Memory B cell (primary cell): ENCODE measurements around the gene LLGL2.
"Not testable (repeated sequence)": the region's sequence is repeated elsewhere in the genome, so short reads cannot be mapped to it uniquely, and the experiment has no call there.

Experiments
- ATAC-seq: fragments of 150-1000 bp; cut with Tn5 transposase; 2 replicates; pipeline ENCODE4 v1.10.0; 2021; ENCODE audit warnings: low read depth, mild to moderate bottlenecking, moderate library complexity
- DNase-seq, 2 donors: peaks; one replicate each; pipeline ENCODE4 v3.0.0; 2022; ENCODE audit warnings: low spot score in 2 of 2
- H3K27ac Mint-ChIP-seq: one replicate; pipeline ENCODE4 v1.8.0; 2022; ENCODE audit warnings: mild to moderate bottlenecking, moderate library complexity, mixed read lengths
- H3K27me3 Mint-ChIP-seq: one replicate; pipeline ENCODE4 v1.8.0; 2022; ENCODE audit warnings: mixed read lengths
- H3K36me3 Mint-ChIP-seq: one replicate; pipeline ENCODE4 v1.8.0; 2022; ENCODE audit warnings: mild to moderate bottlenecking, mixed read lengths
- H3K4me1 Mint-ChIP-seq: one replicate; pipeline ENCODE4 v1.8.0; 2022; ENCODE audit warnings: mixed read lengths
- H3K4me3 Mint-ChIP-seq: one replicate; pipeline ENCODE4 v1.8.0; 2022; ENCODE audit warnings: mild to moderate bottlenecking, moderate library complexity, mixed read lengths
- H3K9me3 Mint-ChIP-seq: one replicate; pipeline ENCODE4 v1.8.0; 2022; ENCODE audit warnings: mixed read lengths

Gene LLGL2

GRCh38 chr17:75524970-75525805 is at the start of gene LLGL2:
TSS of gene LLGL2 (plus strand) at chr17:75525697. CDS start at chr17:75543427, 17,730 bp downstream.
- no peaks in the 10 kb centered on the region for H3K27me3 Mint-ChIP-seq
- peak; percentile 92 for ATAC-seq
- peak within 1 kb of the TSS; percentile 77 for H3K4me3 Mint-ChIP-seq
- DNase-seq, result peak; percentile 78 to 83
- H3K27ac Mint-ChIP-seq, result no peak within 1 kb of the TSS
- H3K4me1 Mint-ChIP-seq, result peaks cover 3% of the 10 kb centered on the region
- no peaks in the 10 kb centered on the region for H3K36me3 Mint-ChIP-seq
- no peaks in the 10 kb centered on the region for H3K9me3 Mint-ChIP-seq

GRCh38 chr17:75475851-75476250 is 49.6 kb upstream of the LLGL2 start:
- Mint-ChIP-seq H3K4me1 (no peaks in the 10 kb centered on the region), H3K36me3 (peaks cover 20% of the 10 kb centered on the region)
- ATAC-seq, result no peak

GRCh38 chr17:75476271-75476671 is 49.2 kb upstream of the LLGL2 start:
- H3K36me3 Mint-ChIP-seq, result peaks cover 20% of the 10 kb centered on the region

More at GRCh38 chr17:75475851-75476250, 49.6 kb upstream of the LLGL2 start:
- no peak for DNase-seq
- no peaks in the 10 kb centered on the region for H3K27me3 Mint-ChIP-seq
- H3K9me3 Mint-ChIP-seq, result no peaks in the 10 kb centered on the region
- H3K27ac Mint-ChIP-seq, result no peak overlapping the region
- H3K4me3 Mint-ChIP-seq, result no peak overlapping the region

GRCh38 chr17:75476752-75477489 is 48.6 kb upstream of the LLGL2 start:
- H3K4me3 Mint-ChIP-seq, result no peak overlapping the region

More at GRCh38 chr17:75476271-75476671, 49.2 kb upstream of the LLGL2 start:
- no peak overlapping the region for H3K4me3 Mint-ChIP-seq
- no peak for ATAC-seq
- no peaks in the 10 kb centered on the region for H3K27me3 Mint-ChIP-seq
- H3K9me3 Mint-ChIP-seq, result no peaks in the 10 kb centered on the region
- no peak overlapping the region for H3K27ac Mint-ChIP-seq
- no peak for DNase-seq
- no peaks in the 10 kb centered on the region for H3K4me1 Mint-ChIP-seq

GRCh38 chr17:75477490-75477862 is 48.0 kb upstream of the LLGL2 start:
- H3K4me1 Mint-ChIP-seq, H3K4me3 Mint-ChIP-seq, H3K27ac Mint-ChIP-seq, DNase-seq, ATAC-seq, H3K27me3 Mint-ChIP-seq, H3K9me3 Mint-ChIP-seq: not testable (repeated sequence)
- H3K36me3 Mint-ChIP-seq, result peaks cover 20% of the 10 kb centered on the region

More at GRCh38 chr17:75476752-75477489, 48.6 kb upstream of the LLGL2 start:
- H3K27ac Mint-ChIP-seq, result no peak overlapping the region
- H3K36me3 Mint-ChIP-seq, result peaks cover 20% of the 10 kb centered on the region
- ATAC-seq (no peak), DNase-seq (no peak)
- no peaks in the 10 kb centered on the region for H3K4me1 Mint-ChIP-seq
- H3K9me3 Mint-ChIP-seq, result no peaks in the 10 kb centered on the region
- no peaks in the 10 kb centered on the region for H3K27me3 Mint-ChIP-seq

- no peaks in the 10 kb centered on the region for H3K9me3 Mint-ChIP-seq
- no peaks in the 10 kb centered on the region for H3K4me1 Mint-ChIP-seq
- H3K36me3 Mint-ChIP-seq, result peaks cover 15% of the 10 kb centered on the region
- no peak for ATAC-seq
- no peaks in the 10 kb centered on the region for H3K27me3 Mint-ChIP-seq
- DNase-seq, result no peak
- H3K27ac Mint-ChIP-seq, result no peak overlapping the region
- H3K4me3 Mint-ChIP-seq, result no peak overlapping the region
Observed at GRCh38 chr17:75478508-75478907, 47.0 kb upstream of the LLGL2 start.

- Mint-ChIP-seq H3K27ac (no peak overlapping the region), H3K4me3 (no peak overlapping the region), H3K36me3 (peaks cover 14% of the 10 kb centered on the region), H3K4me1 (no peaks in the 10 kb centered on the region), H3K9me3 (no peaks in the 10 kb centered on the region), H3K27me3 (no peaks in the 10 kb centered on the region)
- DNase-seq (no peak), ATAC-seq (no peak)
Observed at GRCh38 chr17:75480281-75480680, 45.2 kb upstream of the LLGL2 start.

GRCh38 chr17:75481194-75482068 is 44.1 kb upstream of the LLGL2 start:
- ATAC-seq (no peak), DNase-seq (no peak)
- H3K36me3 Mint-ChIP-seq, result peaks cover 13% of the 10 kb centered on the region
- H3K27ac Mint-ChIP-seq, result no peak overlapping the region
- H3K4me1 Mint-ChIP-seq, result peaks cover 4% of the 10 kb centered on the region
- no peaks in the 10 kb centered on the region for H3K9me3 Mint-ChIP-seq
- H3K27me3 Mint-ChIP-seq, result no peaks in the 10 kb centered on the region
- H3K4me3 Mint-ChIP-seq, result no peak overlapping the region

- ATAC-seq (no peak), DNase-seq (no peak)
- Mint-ChIP-seq H3K36me3 (peaks cover 10% of the 10 kb centered on the region), H3K27me3 (no peaks in the 10 kb centered on the region), H3K27ac (peak overlapping the region; percentile 66), H3K4me3 (no peak overlapping the region), H3K4me1 (peaks cover 11% of the 10 kb centered on the region), H3K9me3 (no peaks in the 10 kb centered on the region)
Observed at GRCh38 chr17:75482098-75482942, 43.2 kb upstream of the LLGL2 start.

- Mint-ChIP-seq H3K9me3 (no peaks in the 10 kb centered on the region), H3K27me3 (no peaks in the 10 kb centered on the region), H3K36me3 (peaks cover 5% of the 10 kb centered on the region), H3K4me1 (peaks cover 17% of the 10 kb centered on the region), H3K27ac (no peak overlapping the region), H3K4me3 (no peak overlapping the region)
- ATAC-seq (no peak), DNase-seq (no peak)
Observed at GRCh38 chr17:75485688-75486087, 39.8 kb upstream of the LLGL2 start.

GRCh38 chr17:75486151-75486550 is 39.3 kb upstream of the LLGL2 start:
- DNase-seq (no peak), ATAC-seq (no peak)
- peaks cover 17% of the 10 kb centered on the region for H3K4me1 Mint-ChIP-seq
- no peaks in the 10 kb centered on the region for H3K9me3 Mint-ChIP-seq
- no peak overlapping the region for H3K4me3 Mint-ChIP-seq
- H3K36me3 Mint-ChIP-seq, result peaks cover 5% of the 10 kb centered on the region
- H3K27ac Mint-ChIP-seq, result no peak overlapping the region
- no peaks in the 10 kb centered on the region for H3K27me3 Mint-ChIP-seq

GRCh38 chr17:75486951-75487350 is 38.5 kb upstream of the LLGL2 start:
- H3K27ac Mint-ChIP-seq, result peak overlapping the region; percentile 76
- H3K36me3 Mint-ChIP-seq, result peaks cover 7% of the 10 kb centered on the region
- H3K27me3 Mint-ChIP-seq, result no peaks in the 10 kb centered on the region
- H3K4me3 Mint-ChIP-seq, result no peak overlapping the region
- no peak for ATAC-seq
- peaks cover 17% of the 10 kb centered on the region for H3K4me1 Mint-ChIP-seq
- H3K9me3 Mint-ChIP-seq, result no peaks in the 10 kb centered on the region
- DNase-seq, result no peak
